ENCODE measurements around the gene OOSP4B. TPM values are rescaled to one million over a fixed set of nuclear protein-coding genes. Genes with fewer than 3 reads are reported as not detected.
"Not testable (repeated sequence)": the region's sequence is repeated elsewhere in the genome, so short reads cannot be mapped to it uniquely, and the experiment has no call there.

Gene OOSP4B
- not detected for total RNA-seq

- no peak for DNase-seq (ENCODE audit: low read depth in 2 of 3, low spot score in 2 of 3)
These were observed at the start of gene OOSP4B for GRCh38 chr11:60016881-60017280. Gene OOSP4B (plus strand): TSS chr11:60017181.

GRCh38 chr11:59967677-59968394 lies 49.1 kb upstream of the OOSP4B start:
- DNase-seq (ENCODE audit: low read depth in 2 of 3, low spot score in 2 of 3): no peak

DNA sequence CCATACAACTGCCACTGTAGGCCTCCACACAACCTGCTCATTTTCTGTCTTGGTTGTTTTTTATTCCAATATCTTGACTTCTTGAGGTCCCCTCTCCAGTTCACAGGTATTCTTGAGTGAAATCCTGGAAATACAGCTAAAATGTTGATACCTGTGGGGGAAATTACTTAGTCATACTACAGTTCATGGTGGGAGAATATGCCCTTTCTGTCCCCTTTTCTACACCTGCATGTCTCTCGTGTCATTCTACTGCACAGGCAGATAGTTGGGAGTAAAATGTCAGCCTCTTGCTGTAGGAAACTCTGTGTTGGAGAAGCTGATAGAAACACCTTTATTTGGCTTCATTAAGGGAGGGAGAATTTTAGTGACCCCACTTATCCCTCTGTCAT lies 48.6 kb upstream of the OOSP4B start:
- no peak for DNase-seq (ENCODE audit: low read depth in 2 of 3, low spot score in 2 of 3)

GRCh38 chr11:59973097-59973496 lies 43.9 kb upstream of the OOSP4B start:
- DNase-seq (ENCODE audit: low read depth in 2 of 3, low spot score in 2 of 3): no peak

DNA sequence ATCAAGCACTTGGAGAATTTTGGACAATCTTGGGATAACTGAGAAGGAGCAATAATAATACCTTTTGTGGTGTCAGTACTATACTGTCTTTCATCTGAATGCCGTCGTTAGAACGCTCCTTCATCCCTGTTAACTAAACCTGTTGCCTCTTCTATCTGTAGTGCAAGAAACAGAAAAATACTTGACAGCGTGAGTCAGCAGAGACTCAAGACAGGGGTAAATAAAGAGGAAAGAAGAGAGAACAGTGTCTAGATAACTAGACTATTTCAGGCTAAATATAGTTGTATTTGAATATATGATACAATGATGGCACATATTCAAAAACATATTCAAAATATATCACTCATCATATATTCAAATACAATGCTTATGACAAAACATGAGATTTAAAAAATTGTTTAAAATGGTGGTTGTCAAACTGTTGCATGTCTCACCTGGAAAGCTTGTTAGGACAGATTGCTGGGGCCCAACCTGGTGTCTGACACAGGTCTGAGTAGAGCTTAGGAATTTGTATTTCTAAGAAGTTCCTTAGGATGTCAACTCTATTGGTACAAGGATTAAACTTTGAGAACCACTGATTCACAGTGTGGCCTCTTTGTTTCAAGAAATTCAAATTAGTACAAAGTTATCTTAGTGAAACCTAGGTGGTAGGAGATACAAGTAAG lies 35.7 kb upstream of the OOSP4B start:
- DNase-seq (ENCODE audit: low read depth in 2 of 3, low spot score in 2 of 3): no peak

GRCh38 chr11:59982037-59982436 lies 34.9 kb upstream of the OOSP4B start:
- DNase-seq (ENCODE audit: low read depth in 2 of 3, low spot score in 2 of 3): peak in 1 of 3 donors; percentile 2

DNA sequence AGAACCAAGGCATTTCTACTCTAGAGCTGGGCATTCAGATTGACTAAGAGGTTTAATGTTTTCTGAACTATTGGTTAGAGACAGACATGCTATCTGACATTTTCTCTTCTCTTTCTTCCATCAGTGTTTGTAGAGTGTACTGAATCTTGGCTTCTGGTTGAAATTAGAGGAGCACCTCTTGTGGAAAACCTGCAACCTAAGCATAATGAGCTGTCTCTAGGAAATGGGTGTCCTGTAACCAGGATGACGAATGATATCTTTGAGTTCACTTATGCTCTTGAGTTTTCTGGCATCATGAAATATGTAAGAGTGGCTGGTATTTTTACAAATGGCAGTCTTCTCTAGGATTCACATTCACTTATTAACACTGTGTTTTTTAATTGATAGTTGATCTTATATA lies 33.8 kb upstream of the OOSP4B start:
- no peak for DNase-seq (ENCODE audit: low read depth in 2 of 3, low spot score in 2 of 3)

DNA sequence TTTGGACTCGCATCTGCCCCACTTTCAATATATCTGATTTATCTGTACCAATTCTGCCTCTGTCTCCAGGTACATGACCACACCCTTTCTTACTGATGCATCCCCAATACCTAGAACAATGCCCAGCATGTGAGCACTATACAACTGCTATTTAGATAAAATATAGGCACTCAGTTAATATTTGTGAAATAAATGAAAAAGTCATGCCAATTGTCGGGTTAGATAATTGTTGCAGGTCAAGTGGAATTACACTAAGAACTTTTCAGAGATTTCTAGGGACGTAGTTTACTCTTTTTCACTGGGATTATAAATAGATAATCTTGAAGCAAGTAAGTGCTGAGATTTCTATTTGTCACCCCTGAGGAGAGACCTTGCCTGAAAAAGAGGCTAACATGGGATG lies 32.6 kb upstream of the OOSP4B start:
- DNase-seq (ENCODE audit: low read depth in 2 of 3, low spot score in 2 of 3): no peak

- DNase-seq (ENCODE audit: low read depth in 2 of 3, low spot score in 2 of 3): no peak
These were observed 26.6 kb upstream of the OOSP4B start for GRCh38 chr11:59990421-59990820.

- DNase-seq (ENCODE audit: low read depth in 2 of 3, low spot score in 2 of 3): peak in 1 of 3 donors; percentile 38
These were observed 24.6 kb upstream of the OOSP4B start for GRCh38 chr11:59992425-59992824.

- no peak for DNase-seq (ENCODE audit: low read depth in 2 of 3, low spot score in 2 of 3)
These were observed 19.2 kb upstream of the OOSP4B start for GRCh38 chr11:59997800-59998199.

DNA sequence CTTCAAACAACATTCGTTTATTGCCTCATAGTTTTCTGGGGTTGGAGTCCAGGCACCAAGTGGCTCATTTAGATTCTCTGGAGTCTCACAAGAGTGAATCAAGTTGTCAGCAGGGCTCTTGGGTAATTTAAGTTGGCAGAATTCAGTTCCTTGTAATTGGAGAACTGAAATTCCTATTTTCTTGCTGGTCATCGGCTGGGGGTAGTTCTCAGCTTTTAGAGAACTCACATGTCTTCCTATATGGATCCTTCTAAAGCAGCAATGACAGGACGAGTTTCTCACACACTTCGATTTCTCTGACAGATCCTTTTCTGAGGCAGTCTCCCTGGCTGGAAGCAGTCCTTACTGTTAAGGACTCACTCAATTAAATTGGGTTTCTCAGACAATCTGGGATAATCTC lies 17.3 kb upstream of the OOSP4B start:
- DNase-seq (ENCODE audit: low read depth in 2 of 3, low spot score in 2 of 3): no peak

DNA sequence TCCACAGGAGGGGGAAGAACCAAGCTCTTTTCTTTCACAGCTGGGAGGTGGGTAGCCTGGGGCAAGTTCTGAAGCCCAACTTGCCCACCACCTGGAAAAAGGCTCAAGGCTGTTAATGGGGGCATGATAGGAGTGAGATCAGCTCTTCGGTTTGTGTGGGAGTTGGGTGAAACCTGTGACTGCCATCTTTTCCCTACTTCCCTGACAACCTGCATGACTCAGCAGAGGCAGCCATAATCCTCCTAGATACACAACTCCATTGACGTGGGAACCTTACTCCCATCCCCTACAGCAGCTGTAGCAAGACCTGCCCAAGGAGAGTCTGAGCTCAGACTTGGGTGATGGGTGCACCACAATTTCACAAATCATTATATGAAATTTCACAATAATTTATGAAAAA lies 13.3 kb upstream of the OOSP4B start:
- DNase-seq (ENCODE audit: low read depth in 2 of 3, low spot score in 2 of 3): no peak

GRCh38 chr11:60005360-60005759 lies 11.6 kb upstream of the OOSP4B start:
- no peak for DNase-seq (ENCODE audit: low read depth in 2 of 3, low spot score in 2 of 3)

- DNase-seq (ENCODE audit: low read depth in 2 of 3, low spot score in 2 of 3): no peak
These were observed 1.1 kb downstream of the OOSP4B start for GRCh38 chr11:60018058-60018457.

- not testable (repeated sequence) for DNase-seq (ENCODE audit: low read depth in 2 of 3, low spot score in 2 of 3)
These were observed 3.4 kb downstream of the OOSP4B start for GRCh38 chr11:60020376-60020775.

DNA sequence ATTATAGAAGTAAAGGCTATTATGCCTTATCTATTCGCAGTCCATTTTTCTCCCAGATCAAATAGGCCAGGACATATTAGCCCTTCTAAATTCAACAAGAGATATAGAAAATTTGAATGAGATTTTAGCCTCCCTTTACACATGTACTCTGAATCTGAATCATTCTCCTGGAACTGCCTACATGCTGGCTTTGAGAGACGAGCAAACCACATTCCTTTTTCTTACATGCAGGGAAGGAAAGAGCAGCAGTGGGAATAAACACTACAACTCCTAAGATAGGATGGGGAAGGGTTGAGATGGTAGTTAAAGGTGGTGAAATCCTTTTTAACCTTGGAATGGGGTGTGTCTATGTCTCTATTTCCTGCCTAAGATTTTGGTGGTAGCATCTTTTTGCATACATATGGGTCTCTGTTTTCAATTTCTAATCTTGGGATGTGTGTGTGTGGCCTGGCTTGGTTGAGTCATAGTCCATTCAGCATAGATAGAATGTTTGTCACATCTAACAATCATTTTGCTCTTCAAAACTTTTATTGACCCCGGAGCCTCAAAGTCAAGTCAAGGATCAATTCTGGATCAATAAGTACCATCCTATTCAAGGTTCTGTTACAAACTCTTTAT lies 12.1 kb downstream of the OOSP4B start:
- no peak for DNase-seq (ENCODE audit: low read depth in 2 of 3, low spot score in 2 of 3)

GRCh38 chr11:60040109-60040508 lies 23.1 kb downstream of the OOSP4B start, which contains the start of gene OOSP2:
Gene OOSP2 (plus strand): TSS chr11:60040409. CDS start chr11:60040460, 51 bp downstream.
- no peak for DNase-seq (ENCODE audit: low read depth in 2 of 3, low spot score in 2 of 3)

DNA sequence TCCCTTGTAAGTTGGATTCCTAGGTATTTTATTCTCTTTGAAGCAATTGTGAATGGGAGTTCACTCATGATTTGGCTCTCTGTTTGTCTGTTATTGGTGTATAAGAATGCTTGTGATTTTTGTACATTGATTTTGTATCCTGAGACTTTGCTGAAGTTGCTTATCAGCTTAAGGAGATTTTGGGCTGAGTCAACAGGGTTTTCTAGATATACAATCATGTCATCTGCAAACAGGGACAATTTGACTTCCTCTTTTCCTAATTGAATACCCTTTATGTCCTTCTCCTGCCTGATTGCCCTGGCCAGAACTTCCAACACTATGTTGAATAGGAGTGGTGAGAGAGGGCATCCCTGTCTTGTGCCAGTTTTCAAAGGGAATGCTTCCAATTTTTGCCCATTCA lies 33.4 kb downstream of the OOSP4B start:
- not testable (repeated sequence) for DNase-seq (ENCODE audit: low read depth in 2 of 3, low spot score in 2 of 3)

DNA sequence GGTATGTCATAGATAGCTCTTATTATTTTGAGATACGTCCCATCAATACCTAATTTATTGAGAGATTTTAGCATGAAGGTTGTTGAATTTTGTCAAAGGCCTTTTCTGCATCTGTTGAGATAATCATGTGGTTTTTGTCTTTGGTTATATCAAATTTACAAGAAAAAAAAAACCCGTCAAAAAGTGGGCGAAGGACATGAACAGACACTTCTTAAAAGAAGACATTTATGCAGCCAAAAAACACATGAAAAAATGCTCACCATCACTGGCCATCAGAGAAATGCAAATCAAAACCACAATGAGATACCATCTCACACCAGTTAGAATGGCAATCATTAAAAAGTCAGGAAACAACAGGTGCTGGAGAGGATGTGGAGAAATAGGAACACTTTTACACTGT lies 33.9 kb downstream of the OOSP4B start:
- not testable (repeated sequence) for DNase-seq (ENCODE audit: low read depth in 2 of 3, low spot score in 2 of 3)

DNA sequence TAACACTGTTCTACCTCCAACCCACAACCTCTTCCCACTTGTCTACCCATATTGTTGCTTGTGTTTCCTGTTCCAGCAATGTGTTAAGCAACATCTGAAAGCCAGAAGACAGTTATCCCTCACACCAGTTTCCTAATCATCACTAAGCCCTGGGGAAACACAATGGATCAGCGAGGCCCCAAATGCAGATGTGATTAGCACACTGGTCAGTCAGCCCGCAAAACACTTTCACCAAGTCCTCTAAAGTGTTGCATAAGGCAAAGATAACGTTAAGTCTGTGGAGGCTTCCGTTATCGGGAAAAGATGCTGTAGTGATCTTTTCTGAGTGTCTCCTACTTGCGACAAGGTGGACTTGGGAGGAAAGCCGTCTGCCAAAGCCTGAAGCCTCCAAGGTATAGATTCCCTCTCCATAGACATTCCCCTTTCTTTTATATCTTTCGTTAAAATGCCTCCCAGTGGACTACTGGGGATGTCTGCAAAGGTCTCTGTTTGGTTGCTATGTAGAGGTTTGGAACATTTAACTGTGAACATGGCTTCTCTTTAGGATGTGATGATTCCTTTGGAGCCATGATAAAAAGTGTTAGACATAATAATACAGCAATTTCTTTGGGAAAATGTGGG lies 39.5 kb downstream of the OOSP4B start, which contains the start of gene MS4A3:
Gene MS4A3 (plus strand): TSS at position 317 of the 621 bp plus-strand sequence. CDS start 4,496 bp downstream, outside the sequence.
- peak in 1 of 3 donors; percentile 15 for DNase-seq (ENCODE audit: low read depth in 2 of 3, low spot score in 2 of 3)
